ENCODE measurements around the gene OR51E2.
A peak's percentile ranks its signal among the peaks of the same experiment; 100 is the strongest.

Gene OR51E2

DNA sequence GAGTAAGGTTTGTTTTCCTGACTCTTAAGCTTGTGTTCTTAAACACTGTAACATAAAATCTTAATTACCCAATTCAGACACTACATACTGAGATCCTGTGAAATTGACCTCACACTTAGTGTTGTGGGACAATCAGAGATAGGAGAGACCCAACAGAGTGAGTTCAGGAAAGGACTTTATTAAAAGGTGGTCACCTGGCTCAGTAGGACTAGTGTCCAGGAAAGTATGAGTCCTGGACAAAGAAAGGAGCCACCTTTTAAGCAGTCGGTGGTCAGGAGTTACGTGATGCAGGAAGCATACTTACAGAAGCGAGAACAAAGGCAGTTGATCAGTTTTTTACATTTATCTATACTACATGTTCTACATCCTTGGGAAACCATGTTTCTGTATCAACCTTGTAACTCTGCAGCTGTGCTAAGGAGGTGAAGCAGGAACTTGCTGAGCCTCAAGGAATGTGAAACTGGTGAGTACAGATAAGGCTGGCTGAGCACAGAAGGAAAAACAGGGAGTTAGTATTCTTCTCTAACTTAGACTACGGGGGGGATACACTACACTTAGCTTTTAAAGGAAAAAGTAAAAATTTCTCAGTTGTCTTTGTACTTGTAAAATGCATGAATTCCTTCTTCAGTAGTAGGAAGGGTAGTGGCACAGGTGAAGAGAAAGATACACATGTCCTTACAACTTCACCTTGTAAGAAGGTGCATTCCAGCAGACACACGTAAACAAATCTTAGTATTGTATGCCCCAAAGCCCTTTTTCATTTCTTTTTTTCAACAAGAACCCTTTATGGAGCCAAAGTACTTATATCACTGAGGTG, 38.8 kb downstream of the OR51E2 start:
- no peak for DNase-seq

DNA sequence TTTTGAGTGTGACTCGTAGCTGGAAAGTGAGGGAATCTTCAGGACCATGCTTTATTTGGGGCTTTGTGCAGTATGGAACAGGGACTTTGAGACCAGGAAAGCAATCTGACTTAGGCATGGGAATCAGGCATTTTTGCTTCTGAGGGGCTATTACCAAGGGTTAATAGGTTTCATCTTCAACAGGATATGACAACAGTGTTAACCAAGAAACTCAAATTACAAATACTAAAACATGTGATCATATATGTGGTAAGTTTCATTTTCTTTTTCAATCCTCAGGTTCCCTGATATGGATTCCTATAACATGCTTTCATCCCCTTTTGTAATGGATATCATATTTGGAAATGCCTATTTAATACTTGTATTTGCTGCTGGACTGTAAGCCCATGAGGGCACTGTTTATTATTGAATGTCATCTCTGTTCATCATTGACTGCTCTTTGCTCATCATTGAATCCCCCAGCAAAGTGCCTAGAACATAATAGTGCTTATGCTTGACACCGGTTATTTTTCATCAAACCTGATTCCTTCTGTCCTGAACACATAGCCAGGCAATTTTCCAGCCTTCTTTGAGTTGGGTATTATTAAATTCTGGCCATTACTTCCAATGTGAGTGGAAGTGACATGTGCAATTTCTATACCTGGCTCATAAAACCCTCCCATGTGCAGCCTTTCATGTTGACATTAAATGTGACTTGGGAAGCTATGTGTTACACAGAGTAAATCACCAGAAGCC, 42.9 kb downstream of the OR51E2 start:
- no peak for DNase-seq

DNA sequence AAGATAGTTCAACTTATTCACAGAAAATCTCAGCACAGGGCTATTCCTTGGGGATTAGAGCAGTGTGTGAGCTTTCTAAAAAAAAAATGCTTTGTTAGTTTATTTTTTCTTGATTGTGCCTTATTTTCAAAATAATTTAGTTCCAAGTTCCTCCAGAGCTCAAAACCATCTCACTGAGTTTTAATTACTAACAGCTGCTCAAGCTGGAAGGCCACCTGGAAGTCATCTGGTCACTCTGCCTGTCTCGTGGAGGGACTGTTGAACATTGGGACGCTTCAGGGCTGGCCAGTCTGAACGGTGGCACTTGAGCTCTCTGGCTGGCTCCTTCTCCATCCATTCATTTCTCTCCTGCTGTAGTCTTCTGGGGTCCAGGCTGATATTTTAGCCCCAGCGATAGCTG, 49.9 kb downstream of the OR51E2 start:
- DNase-seq = no peak

DNA sequence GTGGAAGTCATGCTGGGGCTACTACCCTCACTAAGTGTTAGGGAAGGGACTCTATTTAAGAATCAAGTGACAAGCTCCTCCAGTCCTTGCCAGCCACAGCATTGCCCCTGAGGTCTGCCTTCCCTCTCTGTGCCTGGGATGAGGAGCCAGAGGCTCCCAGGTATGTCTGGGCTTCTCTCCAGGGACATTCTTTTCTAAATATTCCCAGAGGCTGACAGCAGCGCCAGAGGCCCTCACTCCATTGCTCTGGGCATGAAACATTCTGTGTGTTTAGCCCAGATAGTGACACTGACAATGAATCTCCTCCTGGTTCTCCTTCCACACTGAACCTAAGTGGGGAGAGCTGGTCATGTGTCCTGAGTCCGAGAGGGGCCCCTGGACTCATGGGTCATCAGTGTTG, 51.7 kb downstream of the OR51E2 start:
- DNase-seq = no peak

DNA sequence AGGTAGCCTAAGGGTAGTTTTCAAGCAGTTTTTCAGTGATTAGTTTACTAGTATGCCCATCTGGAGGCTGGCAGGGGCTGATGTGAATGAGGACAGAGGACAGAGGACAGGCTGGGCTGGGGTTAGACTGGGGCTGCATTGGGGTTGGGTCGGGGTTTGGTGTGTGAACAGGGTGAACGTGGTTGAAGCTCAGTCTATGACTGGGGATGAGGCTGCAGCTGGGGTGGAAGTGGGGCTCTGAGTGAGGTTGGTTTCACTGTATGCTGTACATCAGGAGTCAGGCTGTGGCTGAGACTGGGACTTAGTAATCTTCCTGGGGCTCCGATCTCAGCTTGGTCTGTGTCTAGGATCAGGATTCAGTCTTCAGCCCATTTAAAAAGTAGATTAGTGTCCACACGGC, 53.4 kb downstream of the OR51E2 start:
- DNase-seq = no peak

DNA sequence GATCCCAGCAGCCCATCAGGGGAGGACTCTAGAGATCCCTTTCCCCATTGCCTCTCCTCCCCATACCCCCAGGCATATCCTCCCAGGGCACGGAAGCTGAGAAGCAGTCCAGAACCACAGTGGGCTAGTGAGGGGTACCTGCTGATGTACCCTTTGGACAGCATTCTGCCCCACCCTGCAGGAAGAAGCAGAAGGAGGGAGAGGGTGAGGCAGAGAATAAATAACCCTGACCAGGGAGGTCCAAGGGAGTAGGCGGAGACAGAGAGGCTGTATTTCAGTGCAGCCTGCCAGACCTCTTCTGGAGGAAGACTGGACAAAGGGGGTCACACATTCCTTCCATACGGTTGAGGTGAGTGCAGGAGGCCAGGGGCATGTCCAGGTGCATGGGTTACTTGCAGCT, 54.0 kb downstream of the OR51E2 start, which contains the start of gene OR51E1:
Gene OR51E1, plus strand, starts transcription at position 301 of the 400 bp plus-strand sequence. CDS start 8,545 bp downstream, outside the sequence.
- DNase-seq = no peak

DNA sequence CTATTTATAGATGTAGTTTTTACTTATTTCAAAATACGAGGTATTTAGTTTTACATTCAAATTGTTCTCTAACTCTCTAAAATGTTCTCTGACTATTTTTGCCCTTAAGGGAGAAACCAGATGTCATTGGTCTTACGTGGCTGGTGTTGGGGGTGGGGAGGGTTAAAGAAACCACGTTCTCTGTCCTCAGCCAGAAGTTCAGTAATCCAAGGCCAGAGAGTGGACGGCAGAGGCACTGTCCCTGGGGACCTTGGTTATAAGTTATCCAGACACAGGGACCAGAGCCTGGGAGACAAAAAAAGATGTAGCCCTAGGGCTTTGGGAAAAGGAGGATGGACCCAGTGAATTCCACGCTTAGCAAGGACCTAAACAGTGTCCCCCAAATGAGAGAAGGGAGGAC, 54.6 kb downstream of the OR51E2 start:
- no peak for DNase-seq

DNA sequence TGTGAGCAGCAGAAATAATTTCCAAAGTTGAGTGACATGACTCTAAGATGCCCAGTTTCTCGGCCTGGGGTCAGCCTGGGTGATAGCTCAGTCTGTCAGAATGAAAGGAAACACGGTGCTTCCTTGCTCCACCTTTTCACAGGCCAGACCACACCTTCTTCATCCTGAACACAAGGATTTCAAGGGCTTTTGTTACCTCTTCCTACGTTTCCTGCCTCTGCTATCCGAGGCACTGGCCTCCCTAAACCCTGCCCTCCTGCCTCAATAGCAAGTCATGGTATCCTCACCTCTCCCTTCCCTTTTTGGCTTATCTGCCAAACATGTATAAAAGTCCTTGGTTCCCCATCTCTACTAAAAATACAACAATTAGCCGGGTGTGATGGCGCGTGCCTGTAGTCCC, 55.6 kb downstream of the OR51E2 start:
- DNase-seq = no peak

DNA sequence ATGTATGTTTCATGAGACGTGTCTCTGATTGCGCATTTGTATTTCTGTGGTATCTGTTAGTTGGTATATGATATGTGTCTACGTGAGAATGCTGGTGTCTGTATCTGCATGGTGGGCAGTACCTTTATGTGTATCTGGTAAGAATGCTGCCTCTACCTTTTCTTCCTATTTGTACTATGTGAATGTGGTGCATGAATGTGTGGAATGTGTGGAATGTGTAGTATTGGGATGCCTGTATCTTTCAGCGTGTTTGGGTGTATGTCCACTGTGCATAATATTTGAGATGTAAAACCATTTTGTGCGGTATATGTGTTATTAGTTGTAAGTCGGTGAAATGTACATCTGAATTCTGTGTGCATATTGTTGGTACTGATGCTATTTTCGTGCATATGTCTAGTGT, 56.2 kb downstream of the OR51E2 start:
- no peak for DNase-seq

DNA sequence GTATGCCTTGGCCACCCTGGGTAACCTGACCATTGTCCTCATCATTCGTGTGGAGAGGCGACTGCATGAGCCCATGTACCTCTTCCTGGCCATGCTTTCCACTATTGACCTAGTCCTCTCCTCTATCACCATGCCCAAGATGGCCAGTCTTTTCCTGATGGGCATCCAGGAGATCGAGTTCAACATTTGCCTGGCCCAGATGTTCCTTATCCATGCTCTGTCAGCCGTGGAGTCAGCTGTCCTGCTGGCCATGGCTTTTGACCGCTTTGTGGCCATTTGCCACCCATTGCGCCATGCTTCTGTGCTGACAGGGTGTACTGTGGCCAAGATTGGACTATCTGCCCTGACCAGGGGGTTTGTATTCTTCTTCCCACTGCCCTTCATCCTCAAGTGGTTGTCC, 57.7 kb downstream of the OR51E2 start:
- no peak for DNase-seq

DNA sequence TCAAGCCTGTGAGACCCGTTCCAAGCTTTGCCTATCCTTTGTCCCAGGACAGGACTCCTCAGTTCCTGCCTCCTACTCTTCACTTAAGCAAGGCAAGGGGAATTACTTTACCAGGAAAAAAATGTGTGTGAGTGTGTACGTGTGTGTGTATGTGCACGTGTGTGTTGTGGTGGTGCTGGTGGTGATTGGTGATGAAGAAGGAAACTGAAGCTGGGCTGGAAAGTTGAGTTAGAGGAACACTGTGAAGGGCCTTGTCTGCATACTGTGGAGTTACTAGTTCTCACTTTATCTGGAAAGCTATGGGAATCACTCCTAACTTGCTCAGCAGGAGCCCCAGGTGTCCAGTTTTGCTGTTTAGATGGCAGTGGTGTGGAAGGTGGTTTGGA, 60.0 kb downstream of the OR51E2 start:
- DNase-seq = no peak

DNA sequence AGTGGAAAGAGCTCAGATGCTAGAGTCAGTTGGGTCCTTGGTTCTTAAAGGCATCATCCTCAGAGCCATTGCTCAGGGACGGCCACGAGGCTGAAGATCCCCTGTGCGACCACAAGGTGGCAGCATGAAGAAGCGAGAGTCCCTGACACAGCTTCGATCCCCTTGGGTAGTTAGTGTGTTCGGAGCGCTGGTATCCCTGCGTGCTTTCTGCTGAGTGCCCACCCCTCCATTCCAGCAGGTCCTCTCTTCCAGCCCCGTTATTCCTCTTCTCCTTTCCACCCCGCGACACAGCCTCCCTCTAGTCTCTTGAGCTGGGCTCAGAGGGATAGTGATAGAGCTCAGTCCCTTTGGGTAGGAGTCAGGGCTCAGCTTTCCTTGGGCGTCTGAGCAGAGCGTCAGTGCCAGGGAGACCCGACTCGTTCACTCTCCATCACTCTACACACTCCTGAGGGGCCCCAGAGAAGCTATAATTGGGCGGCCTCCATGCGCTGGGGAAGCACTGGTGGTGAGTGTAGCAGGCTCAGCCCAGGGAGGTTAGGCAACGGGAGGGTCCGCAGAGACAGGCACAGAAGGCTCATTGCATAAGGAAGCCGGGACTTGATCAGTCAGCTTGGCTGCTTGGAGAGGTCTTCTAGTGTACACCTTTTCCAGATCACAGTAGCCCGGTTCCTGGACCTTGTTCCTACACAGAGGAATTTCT, 60.5 kb downstream of the OR51E2 start, which contains the start of gene OR51D1:
Gene OR51D1, plus strand, starts transcription at position 516 of the 700 bp plus-strand sequence. CDS start 2,314 bp downstream, outside the sequence.
- DNase-seq = peak; percentile 77

DNA sequence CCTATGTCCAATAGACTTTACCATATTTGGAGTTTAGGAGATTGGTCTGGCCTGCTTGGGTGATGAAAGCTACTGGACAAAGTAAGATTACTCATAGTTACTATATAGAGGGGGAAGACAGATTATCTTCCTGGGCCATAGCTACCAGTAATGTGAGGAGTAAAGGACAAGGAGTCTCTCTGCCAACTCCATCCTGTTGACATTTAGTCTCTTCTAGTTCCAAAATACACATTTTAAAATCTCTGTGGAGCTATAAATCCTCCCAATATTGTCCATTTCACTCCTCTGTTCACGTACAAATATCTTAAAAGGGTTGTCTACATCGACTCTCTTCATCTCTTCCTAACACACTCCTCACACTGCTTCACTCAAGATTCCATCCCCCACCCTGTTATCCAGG, 61.5 kb downstream of the OR51E2 start:
- no peak for DNase-seq

All from stimulated activated CD4-positive, alpha-beta T cell treated with anti-CD3 and anti-CD28 coated beads, Interleukin-15, amount 100 ng/mL, for 24 hours (primary cell).